ACC112 (cell line): ENCODE measurements around the gene ING5.

ENCODE experiments used
- H2AFZ ChIP-seq: fragments of 200-600 bp; sonication (generic); one replicate; pipeline ENCODE4 v1.6.0; 2017; ENCODE audit warnings: antibody characterized with exemption, low read length; ENCODE audit not compliant: unreplicated experiment
- H3K27ac ChIP-seq: fragments of 200-600 bp; sonication (generic); 2 replicates; pipeline ENCODE4 v1.5.1; 2014; ENCODE audit warnings: low read depth, mild to moderate bottlenecking, antibody characterized with exemption, low read length, moderate library complexity
- H3K27me3 ChIP-seq: fragments of 200-600 bp; sonication (generic); 2 replicates; pipeline ENCODE4 v1.6.1; 2014; ENCODE audit warnings: mild to moderate bottlenecking, antibody characterized with exemption, low read length, moderate library complexity, mixed read lengths; ENCODE audit not compliant: insufficient read depth
- H3K36me3 ChIP-seq: fragments of 200-600 bp; sonication (generic); 2 replicates; pipeline ENCODE4 v1.6.1; 2016; ENCODE audit warnings: mild to moderate bottlenecking, antibody characterized with exemption, low read length, moderate library complexity, mixed read lengths; ENCODE audit not compliant: insufficient read depth
- H3K4me1 ChIP-seq: fragments of 200-600 bp; sonication (generic); one replicate; pipeline ENCODE4 v1.6.1; 2016; ENCODE audit warnings: low read length, mixed read lengths; ENCODE audit not compliant: insufficient read depth, unreplicated experiment, control insufficient read depth
- H3K4me3 ChIP-seq: fragments of 200-600 bp; sonication (generic); 2 replicates; pipeline ENCODE4 v1.5.1; 2014; ENCODE audit warnings: mild to moderate bottlenecking, low read depth, low read length
- H3K79me2 ChIP-seq: fragments of 200-600 bp; sonication (generic); one replicate; pipeline ENCODE4 v1.6.0; 2016; ENCODE audit warnings: low read length; ENCODE audit not compliant: control insufficient read depth, unreplicated experiment, insufficient read depth

Gene ING5

DNA sequence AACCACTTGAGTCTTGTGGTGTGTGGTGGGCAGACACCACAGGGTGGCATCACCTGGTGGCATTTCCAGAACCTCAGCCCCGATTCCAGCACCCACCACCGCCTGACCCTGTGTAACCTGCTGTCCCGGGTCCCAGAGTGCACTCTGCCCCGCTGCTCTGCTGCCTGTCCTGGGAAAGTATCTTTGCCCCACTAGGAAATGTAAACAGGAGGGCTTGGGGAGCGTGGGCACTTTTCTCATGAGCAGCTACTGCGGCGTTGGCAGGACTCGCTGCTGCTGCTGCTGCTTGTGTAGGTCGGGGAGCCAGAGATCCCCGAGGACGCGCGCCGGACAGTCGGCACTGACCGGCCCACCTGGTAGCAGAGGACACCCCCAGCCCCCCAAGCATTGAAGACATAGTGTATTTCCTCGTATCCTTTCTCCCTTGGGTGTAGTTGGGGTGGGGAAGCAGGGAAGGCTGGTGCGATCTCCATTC is 28.6 kb upstream of the ING5 start:
- no peaks in the 10 kb centered on the region for H3K4me1 ChIP-seq
- no peak overlapping the region for H3K4me3 ChIP-seq
- H3K27me3 ChIP-seq = no peaks in the 10 kb centered on the region
- H3K27ac ChIP-seq = no peak overlapping the region
- no peaks in the 10 kb centered on the region for H3K79me2 ChIP-seq
- peaks cover 4% of the 10 kb centered on the region; the same call in 1 of the 2 replicates for H3K36me3 ChIP-seq
- no peak overlapping the region for H2AFZ ChIP-seq

DNA sequence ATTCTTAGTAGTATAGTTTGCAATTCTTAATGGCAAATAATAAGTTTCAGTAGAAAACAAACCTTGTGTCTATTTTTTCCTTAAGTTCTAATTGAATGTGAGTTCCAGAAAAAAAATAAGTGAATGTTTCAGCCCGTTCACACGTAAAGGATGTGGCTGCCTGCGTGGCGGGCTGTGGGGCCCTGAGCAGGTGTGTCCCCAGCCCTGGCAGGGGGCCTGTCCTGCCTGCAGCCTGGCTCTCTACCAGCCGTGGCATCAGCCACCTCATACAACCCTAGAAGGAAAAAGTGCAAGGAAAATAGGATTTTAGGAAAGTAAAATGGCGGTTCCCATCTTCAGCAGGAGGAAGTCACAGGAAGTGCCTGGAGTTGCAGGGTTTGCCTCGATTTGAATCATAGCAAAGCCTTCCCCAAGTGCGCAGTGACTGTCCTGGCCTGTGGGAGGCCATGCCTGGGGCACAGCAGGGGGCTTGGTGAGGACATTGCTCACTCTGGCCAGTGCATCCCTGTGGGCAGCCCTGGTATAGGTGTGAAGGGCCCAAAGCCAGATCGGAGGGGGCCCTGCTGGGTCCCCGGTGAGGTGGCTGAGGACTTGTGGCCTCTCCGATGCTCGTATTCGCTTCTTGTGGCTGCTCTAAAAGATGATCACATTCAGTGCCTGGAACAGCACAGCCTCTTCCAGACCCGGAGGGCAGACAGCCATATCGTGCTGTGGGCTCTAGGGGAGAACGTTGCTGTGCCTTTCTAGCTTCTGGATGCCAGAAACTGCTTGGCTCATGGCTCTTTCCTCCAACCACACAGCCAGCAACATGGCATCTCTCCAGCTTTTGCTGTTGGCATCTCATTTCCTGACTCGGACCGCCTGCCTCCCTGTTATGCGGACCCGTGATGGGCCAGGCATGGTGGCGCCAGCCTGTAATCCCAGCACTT is 27.8 kb upstream of the ING5 start:
- H3K36me3 ChIP-seq = 0 out of 2 replicates have a peak, but pooled peaks cover 7% of the 10 kb centered on the region
- H3K4me3 ChIP-seq = no peak overlapping the region
- H2AFZ ChIP-seq = no peak overlapping the region
- H3K27ac ChIP-seq = no peak overlapping the region
- H3K4me1 ChIP-seq = no peaks in the 10 kb centered on the region
- peaks cover 3% of the 10 kb centered on the region for H3K79me2 ChIP-seq
- H3K27me3 ChIP-seq = no peaks in the 10 kb centered on the region

DNA sequence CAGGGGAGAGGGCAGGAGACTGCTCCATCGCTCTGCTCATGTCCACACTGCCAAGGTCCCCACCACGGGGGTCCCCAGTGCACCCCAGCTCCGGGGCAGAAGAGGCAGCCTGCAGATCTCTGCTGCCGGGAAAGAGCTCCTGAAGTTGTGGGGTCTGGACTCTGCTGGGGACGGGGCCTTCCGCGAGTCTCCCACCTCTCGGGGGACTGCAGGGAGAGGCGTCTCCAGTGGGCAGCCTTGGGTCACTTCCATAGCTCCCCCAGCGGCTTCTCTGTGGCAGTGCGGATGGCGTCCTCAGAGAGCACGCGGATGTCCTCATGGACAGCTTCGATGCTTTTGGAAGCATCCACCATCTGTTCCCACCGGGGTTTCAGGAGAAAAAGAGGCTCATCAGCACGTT is 26.0 kb upstream of the ING5 start:
- H2AFZ ChIP-seq = no peak overlapping the region
- H3K36me3 ChIP-seq = 0 out of 2 replicates have a peak, but pooled peaks cover 13% of the 10 kb centered on the region
- no peak overlapping the region for H3K27ac ChIP-seq
- H3K4me1 ChIP-seq = peaks cover 4% of the 10 kb centered on the region
- H3K79me2 ChIP-seq = peaks cover 12% of the 10 kb centered on the region
- H3K4me3 ChIP-seq = no peak overlapping the region
- H3K27me3 ChIP-seq = no peaks in the 10 kb centered on the region

GRCh38 chr2:241676665-241677064 is 25.2 kb upstream of the ING5 start:
- Histone ChIP-seq H2AFZ (no peak overlapping the region), H3K36me3 (0 out of 2 replicates have a peak, but pooled peaks cover 13% of the 10 kb centered on the region), H3K27me3 (no peaks in the 10 kb centered on the region), H3K79me2 (peaks cover 12% of the 10 kb centered on the region), H3K4me3 (no peak overlapping the region), H3K27ac (no peak overlapping the region), H3K4me1 (peaks cover 11% of the 10 kb centered on the region)

DNA sequence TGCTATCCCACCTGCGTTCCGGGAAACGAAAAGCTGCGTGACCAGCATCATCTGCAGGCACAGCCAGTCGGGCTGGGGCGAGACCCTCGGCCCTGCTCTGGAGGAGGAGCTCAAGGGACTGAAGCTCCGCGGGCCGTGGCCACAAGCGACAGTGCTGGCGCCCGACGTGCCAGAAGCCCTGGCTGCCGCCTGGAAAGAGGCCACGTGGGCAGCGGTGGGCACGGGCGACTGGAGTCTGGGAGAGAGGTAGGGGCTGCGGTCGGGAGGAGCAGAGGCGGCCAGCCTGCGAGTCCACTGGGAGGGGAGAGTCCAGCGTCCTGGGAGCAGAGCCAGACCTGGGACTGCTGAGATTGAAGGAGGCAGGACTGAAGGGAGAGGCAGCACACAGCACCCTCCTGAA is 24.4 kb upstream of the ING5 start:
- H2AFZ ChIP-seq = no peak overlapping the region
- H3K4me1 ChIP-seq = peaks cover 17% of the 10 kb centered on the region
- H3K79me2 ChIP-seq = peaks cover 12% of the 10 kb centered on the region
- no peaks in the 10 kb centered on the region for H3K27me3 ChIP-seq
- no peak overlapping the region for H3K4me3 ChIP-seq
- 0 out of 2 replicates have a peak, but pooled peaks cover 13% of the 10 kb centered on the region for H3K36me3 ChIP-seq
- no peak overlapping the region for H3K27ac ChIP-seq

- H3K79me2 ChIP-seq = peaks cover 16% of the 10 kb centered on the region
- 0 out of 2 replicates have a peak, but pooled peaks cover 16% of the 10 kb centered on the region for H3K36me3 ChIP-seq
- no peak overlapping the region for H2AFZ ChIP-seq
- H3K4me3 ChIP-seq = no peak overlapping the region
- H3K27ac ChIP-seq = no peak overlapping the region
- H3K27me3 ChIP-seq = no peaks in the 10 kb centered on the region
- H3K4me1 ChIP-seq = peaks cover 17% of the 10 kb centered on the region
These were observed 23.5 kb upstream of the ING5 start for GRCh38 chr2:241678307-241678706.

DNA sequence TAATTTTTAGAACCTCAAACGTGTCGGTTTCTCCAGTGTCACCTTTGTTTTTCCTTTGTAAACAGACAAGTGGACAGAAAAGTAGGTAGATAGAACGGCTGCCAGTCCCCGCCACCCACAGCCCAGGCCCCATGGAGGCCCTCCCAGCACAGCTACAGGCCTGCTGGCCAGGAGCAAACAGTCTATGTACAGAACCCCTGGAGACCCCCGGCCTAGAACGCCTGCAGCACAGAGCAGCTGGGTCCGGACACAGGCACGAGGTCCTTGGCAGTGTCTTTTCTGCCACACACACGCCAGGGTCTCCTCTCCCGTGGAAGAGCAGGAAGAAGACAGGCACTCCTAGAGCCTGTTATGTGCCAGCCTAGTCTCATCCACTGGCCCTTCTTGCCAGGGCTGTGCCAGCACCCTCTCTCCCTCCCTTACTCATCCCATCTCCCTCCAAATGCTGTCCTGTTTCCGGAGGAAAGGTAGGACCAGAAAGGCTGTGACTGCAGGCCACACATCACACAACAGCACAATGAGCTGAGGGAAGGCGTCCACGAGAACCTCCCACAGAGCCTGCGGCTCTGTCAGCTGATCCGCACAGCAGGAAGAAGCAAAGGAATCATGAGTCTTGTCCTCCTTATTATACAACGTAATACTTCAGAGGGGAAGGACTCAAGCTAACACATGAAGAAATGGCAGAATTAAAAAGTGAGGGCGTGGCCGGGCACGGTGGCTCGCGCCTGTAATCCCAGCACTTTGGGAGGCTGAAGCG is 22.9 kb upstream of the ING5 start:
- no peak overlapping the region for H3K4me3 ChIP-seq
- H3K4me1 ChIP-seq = peaks cover 17% of the 10 kb centered on the region
- H3K27ac ChIP-seq = no peak overlapping the region
- peaks cover 19% of the 10 kb centered on the region for H3K79me2 ChIP-seq
- no peak overlapping the region for H2AFZ ChIP-seq
- no peaks in the 10 kb centered on the region for H3K27me3 ChIP-seq
- 0 out of 2 replicates have a peak, but pooled peaks cover 19% of the 10 kb centered on the region for H3K36me3 ChIP-seq

- peak overlapping the region; percentile 72 for H3K27ac ChIP-seq
- H3K27me3 ChIP-seq = no peaks in the 10 kb centered on the region
- no peak overlapping the region for H3K4me3 ChIP-seq
- H3K79me2 ChIP-seq = peaks cover 29% of the 10 kb centered on the region
- peaks cover 23% of the 10 kb centered on the region; the same call in 1 of the 2 replicates for H3K36me3 ChIP-seq
- peaks cover 17% of the 10 kb centered on the region for H3K4me1 ChIP-seq
- H2AFZ ChIP-seq = no peak overlapping the region
These were observed 21.8 kb upstream of the ING5 start for GRCh38 chr2:241680044-241680443.

GRCh38 chr2:241680827-241681599 is 20.8 kb upstream of the ING5 start:
- H3K4me3 ChIP-seq = peak overlapping the region; percentile 27; the same call in 1 of the 2 replicates
- H3K4me1 ChIP-seq = peaks cover 21% of the 10 kb centered on the region
- no peak overlapping the region for H2AFZ ChIP-seq
- H3K79me2 ChIP-seq = peaks cover 37% of the 10 kb centered on the region
- H3K36me3 ChIP-seq = peaks cover 23% of the 10 kb centered on the region; the same call in 1 of the 2 replicates
- peak overlapping the region; percentile 72 for H3K27ac ChIP-seq
- H3K27me3 ChIP-seq = no peaks in the 10 kb centered on the region

DNA sequence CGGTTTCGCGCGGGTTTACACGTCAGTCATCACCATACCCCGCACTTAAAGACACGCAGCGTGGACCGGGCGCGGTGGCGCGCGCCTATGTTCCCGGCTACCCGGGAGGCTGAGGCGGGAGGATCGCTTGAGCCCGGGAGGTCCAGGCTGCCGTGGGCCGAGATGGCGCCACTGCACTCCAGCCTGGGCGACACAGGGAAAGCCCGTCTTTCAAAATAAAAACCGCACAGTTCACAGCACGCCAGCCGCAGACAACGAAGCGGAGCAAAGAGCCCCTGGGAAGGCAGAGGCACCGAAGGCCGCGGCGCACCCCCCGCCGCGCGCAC is 15.6 kb upstream of the ING5 start:
- Histone ChIP-seq H2AFZ (peak overlapping the region; percentile 64), H3K79me2 (peaks cover 57% of the 10 kb centered on the region), H3K4me3 (peak overlapping the region; percentile 100), H3K4me1 (peaks cover 20% of the 10 kb centered on the region), H3K27ac (peak overlapping the region; percentile 46), H3K36me3 (peaks cover 10% of the 10 kb centered on the region; the same call in 1 of the 2 replicates), H3K27me3 (no peaks in the 10 kb centered on the region)
